ENCODE measurements around the gene DICER1. TPM values are rescaled to one million over a fixed set of nuclear protein-coding genes. Genes with fewer than 3 reads are reported as not detected.

DICER1 gene
- total and polyA plus RNA-seq, 2 experiments from 2014 or later: 20.0 to 111 TPM

DNA sequence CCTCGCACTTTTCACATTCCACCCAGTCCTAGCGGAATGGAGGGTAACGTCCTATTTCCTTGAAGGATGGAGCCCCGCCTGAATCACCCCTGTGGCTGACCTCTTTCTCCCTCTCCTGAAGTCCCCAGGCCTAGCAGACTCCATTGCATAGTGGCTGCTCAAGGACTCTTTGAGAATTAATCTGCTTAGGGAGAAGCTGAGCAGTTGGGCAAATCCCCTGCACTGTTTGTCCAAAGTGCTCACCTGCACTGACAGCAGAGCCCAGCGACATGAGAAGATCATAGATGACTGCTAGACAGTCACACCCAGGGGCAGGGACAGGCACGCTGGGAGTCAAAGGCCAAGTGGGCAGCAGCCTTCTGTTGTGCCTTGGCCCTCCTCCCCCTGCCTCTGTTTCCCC lies 37.7 kb upstream of the DICER1 start:
- H3K27me3 ChIP-seq: no peaks in the 10 kb centered on the region
- no peak overlapping the region for H3K4me2 ChIP-seq
- no peak for TF ChIP-seq EZH2 (IDR thresholded peaks at IDR 0.05; ENCODE audit: borderline replicate concordance)
- TF ChIP-seq EZH2phosphoT487 (IDR thresholded peaks at IDR 0.05; ENCODE audit: low read depth, severe bottlenecking, unreplicated experiment): no peak
- TF ChIP-seq, protein P1, sequence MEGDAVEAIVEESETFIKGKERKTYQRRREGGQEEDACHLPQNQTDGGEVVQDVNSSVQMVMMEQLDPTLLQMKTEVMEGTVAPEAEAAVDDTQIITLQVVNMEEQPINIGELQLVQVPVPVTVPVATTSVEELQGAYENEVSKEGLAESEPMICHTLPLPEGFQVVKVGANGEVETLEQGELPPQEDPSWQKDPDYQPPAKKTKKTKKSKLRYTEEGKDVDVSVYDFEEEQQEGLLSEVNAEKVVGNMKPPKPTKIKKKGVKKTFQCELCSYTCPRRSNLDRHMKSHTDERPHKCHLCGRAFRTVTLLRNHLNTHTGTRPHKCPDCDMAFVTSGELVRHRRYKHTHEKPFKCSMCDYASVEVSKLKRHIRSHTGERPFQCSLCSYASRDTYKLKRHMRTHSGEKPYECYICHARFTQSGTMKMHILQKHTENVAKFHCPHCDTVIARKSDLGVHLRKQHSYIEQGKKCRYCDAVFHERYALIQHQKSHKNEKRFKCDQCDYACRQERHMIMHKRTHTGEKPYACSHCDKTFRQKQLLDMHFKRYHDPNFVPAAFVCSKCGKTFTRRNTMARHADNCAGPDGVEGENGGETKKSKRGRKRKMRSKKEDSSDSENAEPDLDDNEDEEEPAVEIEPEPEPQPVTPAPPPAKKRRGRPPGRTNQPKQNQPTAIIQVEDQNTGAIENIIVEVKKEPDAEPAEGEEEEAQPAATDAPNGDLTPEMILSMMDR (IDR thresholded peaks at IDR 0.05; ENCODE audit: poor library complexity): no peak
- 97% methylated on average over 6 of the region's 6 CpGs for WGBS (ENCODE audit: low lambda C conversion rate, missing lambda C conversion rate)
- H2AFZ ChIP-seq: no peak overlapping the region
- no peaks in the 10 kb centered on the region for H3K36me3 ChIP-seq (replicated peaks; ENCODE audit: insufficient read depth, low read depth)
- no peaks in the 10 kb centered on the region for H3K9me2 ChIP-seq (replicated peaks; ENCODE audit: insufficient read depth)
- H3K27ac ChIP-seq: no peak overlapping the region
- H3K79me2 ChIP-seq: no peaks in the 10 kb centered on the region
- peaks cover 7% of the 10 kb centered on the region for H3K4me1 ChIP-seq (ENCODE audit: insufficient read depth)
- H3K9me3 ChIP-seq (ENCODE audit: low read depth): no peaks in the 10 kb centered on the region
- no peak overlapping the region for H3K4me3 ChIP-seq
- no peaks in the 10 kb centered on the region for H4K20me1 ChIP-seq (ENCODE audit: insufficient read depth, poor library complexity, severe bottlenecking)
- no peak for DNase-seq (ENCODE audit: low spot score)

DNA sequence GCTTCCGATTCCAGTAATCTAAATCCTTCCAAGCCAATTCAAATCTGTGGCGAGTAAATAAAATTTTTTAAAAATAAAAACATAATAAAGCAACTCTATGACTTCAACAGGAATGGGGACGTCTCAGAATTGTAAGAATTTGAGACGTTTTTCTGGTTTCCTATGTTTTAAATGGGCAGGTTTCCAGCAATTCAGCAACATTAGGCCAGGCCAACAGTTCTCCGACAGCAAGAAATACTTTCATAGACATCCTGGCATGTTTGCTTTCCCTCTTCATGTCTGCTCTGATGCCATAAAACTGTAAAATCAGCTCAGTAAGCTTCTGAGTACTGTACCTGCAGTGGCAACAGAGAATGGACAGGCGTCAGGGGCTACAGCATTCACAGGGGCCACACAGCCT lies 35.8 kb upstream of the DICER1 start:
- H2AFZ ChIP-seq: no peak overlapping the region
- peaks cover 6% of the 10 kb centered on the region for H3K9me3 ChIP-seq (ENCODE audit: low read depth)
- no peak overlapping the region for H3K27ac ChIP-seq
- 77% methylated on average over 6 of the region's 6 CpGs for WGBS (ENCODE audit: low lambda C conversion rate, missing lambda C conversion rate)
- TF ChIP-seq EZH2phosphoT487 (IDR thresholded peaks at IDR 0.05; ENCODE audit: low read depth, severe bottlenecking, unreplicated experiment) (no peak), EZH2 (IDR thresholded peaks at IDR 0.05; ENCODE audit: borderline replicate concordance) (no peak)
- TF ChIP-seq, protein P1 (IDR thresholded peaks at IDR 0.05; ENCODE audit: poor library complexity): no peak
- H3K4me1 ChIP-seq (ENCODE audit: insufficient read depth): peaks cover 10% of the 10 kb centered on the region
- H3K79me2 ChIP-seq: no peaks in the 10 kb centered on the region
- H3K4me3 ChIP-seq: no peak overlapping the region
- no peaks in the 10 kb centered on the region for H3K36me3 ChIP-seq (replicated peaks; ENCODE audit: insufficient read depth, low read depth)
- H3K27me3 ChIP-seq: no peaks in the 10 kb centered on the region
- DNase-seq (ENCODE audit: low spot score): no peak
- no peaks in the 10 kb centered on the region for H4K20me1 ChIP-seq (ENCODE audit: insufficient read depth, poor library complexity, severe bottlenecking)
- H3K9me2 ChIP-seq (replicated peaks; ENCODE audit: insufficient read depth): no peaks in the 10 kb centered on the region
- no peak overlapping the region for H3K4me2 ChIP-seq

DNA sequence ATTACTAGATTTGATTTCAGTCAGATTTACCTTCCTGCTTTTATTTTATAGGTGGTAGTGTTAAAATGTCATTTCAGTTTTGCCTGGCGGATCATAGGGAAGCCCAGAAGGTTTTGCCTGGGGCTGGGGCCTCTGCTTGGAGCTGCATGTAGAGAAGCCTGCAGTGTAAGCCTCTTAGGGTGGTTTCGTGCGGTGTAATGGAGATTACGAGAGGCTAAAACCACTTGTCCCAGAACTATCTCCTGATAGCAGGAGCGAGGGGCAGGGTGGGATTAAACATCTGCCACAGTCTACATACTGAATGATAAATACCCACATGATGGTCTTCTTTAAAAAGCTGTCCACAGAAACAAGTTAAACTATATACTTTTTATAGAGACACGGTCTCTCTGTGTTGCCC lies 35.0 kb upstream of the DICER1 start:
- Histone ChIP-seq H3K9me2 (replicated peaks; ENCODE audit: insufficient read depth) (no peaks in the 10 kb centered on the region), H3K9me3 (ENCODE audit: low read depth) (peaks cover 7% of the 10 kb centered on the region)
- 85% methylated on average over 6 of the region's 6 CpGs for WGBS (ENCODE audit: low lambda C conversion rate, missing lambda C conversion rate)

More for the DNA sequence above, 35.0 kb upstream of the DICER1 start:
- no peak overlapping the region for H3K4me2 ChIP-seq
- TF ChIP-seq EZH2 (IDR thresholded peaks at IDR 0.05; ENCODE audit: borderline replicate concordance) (no peak), EZH2phosphoT487 (IDR thresholded peaks at IDR 0.05; ENCODE audit: low read depth, severe bottlenecking, unreplicated experiment) (no peak)
- TF ChIP-seq, protein P1 (IDR thresholded peaks at IDR 0.05; ENCODE audit: poor library complexity): no peak
- no peak for DNase-seq (ENCODE audit: low spot score)
- no peak overlapping the region for H2AFZ ChIP-seq
- no peak overlapping the region for H3K27ac ChIP-seq
- no peaks in the 10 kb centered on the region for H3K79me2 ChIP-seq
- H3K4me1 ChIP-seq (ENCODE audit: insufficient read depth): peaks cover 10% of the 10 kb centered on the region
- H3K27me3 ChIP-seq: no peaks in the 10 kb centered on the region
- no peak overlapping the region for H3K4me3 ChIP-seq
- no peaks in the 10 kb centered on the region for H3K36me3 ChIP-seq (replicated peaks; ENCODE audit: insufficient read depth, low read depth)
- H4K20me1 ChIP-seq (ENCODE audit: insufficient read depth, poor library complexity, severe bottlenecking): no peaks in the 10 kb centered on the region

Measured in hepatocyte (in vitro differentiated cells).